GM12801 (cell line): Measurements from ENCODE around the gene CCRL2.

ENCODE experiments used
- TF ChIP-seq, protein P1 (sequence below): IDR thresholded peaks from one replicate; pipeline ENCODE4 v1.5.1; 2011; ENCODE audit warnings: control low read depth; ENCODE audit not compliant: insufficient read length; ENCODE audit errors: extremely low read depth

CCRL2 gene

DNA sequence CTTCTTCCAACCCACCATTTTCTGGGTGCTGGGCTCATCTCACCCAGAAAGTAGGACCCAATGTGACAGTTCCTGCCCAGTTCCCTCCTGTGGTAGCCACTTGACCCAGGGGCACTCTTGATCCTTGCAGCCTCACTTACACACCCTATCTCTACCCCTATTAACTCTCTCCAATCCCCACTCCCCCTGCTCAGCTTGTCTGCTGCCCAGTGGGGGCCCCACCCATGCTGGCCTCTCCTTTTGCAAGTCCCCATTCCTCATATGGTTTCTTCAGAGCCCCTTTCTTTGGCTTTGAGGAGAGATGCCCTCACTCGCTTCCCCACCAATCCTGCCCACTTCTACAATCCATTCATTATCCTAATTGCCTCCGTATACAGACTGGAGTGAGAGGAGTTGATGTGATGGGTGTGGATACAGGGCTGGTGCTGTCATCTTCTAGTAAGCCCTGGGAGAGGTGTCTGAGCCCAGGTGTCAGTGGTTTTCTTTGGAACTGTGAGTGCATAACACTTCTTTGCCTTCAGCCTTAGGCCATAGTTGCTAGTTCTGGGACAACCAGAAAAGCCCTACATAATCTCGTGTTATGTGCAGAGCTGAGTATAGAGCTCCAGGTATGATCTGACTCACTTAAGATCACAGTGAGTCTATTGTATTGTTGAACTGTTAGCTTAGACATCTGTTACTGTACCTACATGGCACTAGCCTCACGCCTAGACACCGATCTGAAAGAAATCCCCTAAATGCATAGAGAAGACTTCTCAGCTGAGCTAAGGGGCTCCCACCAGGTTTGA is 41.1 kb upstream of the CCRL2 start:
- TF ChIP-seq, protein P1, sequence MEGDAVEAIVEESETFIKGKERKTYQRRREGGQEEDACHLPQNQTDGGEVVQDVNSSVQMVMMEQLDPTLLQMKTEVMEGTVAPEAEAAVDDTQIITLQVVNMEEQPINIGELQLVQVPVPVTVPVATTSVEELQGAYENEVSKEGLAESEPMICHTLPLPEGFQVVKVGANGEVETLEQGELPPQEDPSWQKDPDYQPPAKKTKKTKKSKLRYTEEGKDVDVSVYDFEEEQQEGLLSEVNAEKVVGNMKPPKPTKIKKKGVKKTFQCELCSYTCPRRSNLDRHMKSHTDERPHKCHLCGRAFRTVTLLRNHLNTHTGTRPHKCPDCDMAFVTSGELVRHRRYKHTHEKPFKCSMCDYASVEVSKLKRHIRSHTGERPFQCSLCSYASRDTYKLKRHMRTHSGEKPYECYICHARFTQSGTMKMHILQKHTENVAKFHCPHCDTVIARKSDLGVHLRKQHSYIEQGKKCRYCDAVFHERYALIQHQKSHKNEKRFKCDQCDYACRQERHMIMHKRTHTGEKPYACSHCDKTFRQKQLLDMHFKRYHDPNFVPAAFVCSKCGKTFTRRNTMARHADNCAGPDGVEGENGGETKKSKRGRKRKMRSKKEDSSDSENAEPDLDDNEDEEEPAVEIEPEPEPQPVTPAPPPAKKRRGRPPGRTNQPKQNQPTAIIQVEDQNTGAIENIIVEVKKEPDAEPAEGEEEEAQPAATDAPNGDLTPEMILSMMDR: no peak

DNA sequence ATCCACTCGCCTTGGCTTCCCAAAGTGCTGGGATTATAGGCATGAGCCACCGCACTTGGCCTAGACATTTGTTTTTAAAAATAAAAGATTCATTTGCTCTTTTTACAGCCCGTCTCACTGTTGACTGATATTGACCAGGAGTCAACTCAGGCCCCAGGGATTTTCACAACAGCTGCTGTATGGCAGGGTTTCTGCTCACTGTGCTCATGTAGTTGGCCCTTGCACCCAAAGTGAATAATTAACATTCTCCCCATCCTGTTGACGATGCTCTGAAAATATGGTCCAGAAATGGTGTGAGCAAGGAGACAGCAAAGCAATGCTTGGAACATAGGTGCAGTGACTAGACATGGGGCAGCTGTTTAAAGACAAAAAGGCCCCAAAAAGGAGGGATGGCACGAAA is 39.2 kb upstream of the CCRL2 start:
- TF ChIP-seq, protein P1: no peak

DNA sequence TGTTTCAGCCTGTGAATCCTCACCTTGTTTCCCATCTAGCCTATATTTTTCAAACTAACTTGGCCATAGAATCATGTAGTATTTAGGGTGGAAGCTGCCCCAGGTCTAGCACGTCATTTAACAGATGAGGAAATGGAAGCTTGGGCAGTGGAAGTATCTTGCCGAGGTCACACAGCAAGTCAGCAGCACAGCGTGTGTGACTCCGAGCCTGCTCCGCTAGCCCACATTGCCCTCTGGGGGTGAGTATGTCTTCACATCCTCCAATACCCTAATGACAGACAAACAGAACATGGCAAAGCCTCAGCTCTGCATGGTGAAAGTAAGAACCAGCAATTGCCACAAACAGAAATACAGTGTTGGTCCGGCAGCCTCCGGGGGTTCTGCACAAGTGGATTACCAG is 38.5 kb upstream of the CCRL2 start:
- TF ChIP-seq, protein P1: no peak

DNA sequence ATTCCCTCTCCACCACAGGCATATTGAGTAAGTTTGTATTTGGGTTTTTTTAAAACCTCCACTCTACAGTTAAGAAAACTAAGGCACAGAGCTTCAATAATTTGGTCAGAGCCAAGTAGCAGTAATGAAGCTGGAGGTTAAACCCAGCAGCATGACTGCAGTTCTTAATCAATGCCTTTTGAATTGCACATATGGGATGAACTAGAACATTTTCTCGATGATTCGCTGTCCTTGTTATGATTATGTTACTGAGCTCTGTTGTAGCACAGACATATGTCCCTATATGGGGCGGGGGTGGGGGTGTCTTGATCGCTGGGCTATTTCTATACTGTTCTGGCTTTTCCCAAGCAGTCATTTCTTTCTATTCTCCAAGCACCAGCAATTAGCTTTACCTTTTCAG is 37.9 kb upstream of the CCRL2 start:
- TF ChIP-seq, protein P1: no peak

DNA sequence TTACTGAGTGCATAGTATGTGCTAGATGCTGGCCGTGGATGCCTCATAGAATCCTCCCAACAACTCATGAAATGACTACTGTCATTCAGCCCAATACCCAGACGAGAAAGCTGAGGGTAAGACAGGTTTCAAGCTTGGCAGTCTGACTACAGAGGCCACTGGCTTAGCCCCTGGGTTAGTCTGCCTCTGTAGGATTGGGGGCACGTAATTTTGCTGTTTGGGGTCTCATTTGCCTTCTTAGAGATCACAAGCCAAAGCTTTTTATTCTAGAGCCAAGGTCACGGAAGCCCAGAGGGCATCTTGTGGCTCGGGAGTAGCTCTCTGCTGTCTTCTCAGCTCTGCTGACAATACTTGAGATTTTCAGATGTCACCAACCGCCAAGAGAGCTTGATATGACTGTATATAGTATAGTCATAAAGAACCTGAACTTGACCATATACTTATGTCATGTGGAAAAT is 37.4 kb upstream of the CCRL2 start:
- TF ChIP-seq, protein P1: no peak

DNA sequence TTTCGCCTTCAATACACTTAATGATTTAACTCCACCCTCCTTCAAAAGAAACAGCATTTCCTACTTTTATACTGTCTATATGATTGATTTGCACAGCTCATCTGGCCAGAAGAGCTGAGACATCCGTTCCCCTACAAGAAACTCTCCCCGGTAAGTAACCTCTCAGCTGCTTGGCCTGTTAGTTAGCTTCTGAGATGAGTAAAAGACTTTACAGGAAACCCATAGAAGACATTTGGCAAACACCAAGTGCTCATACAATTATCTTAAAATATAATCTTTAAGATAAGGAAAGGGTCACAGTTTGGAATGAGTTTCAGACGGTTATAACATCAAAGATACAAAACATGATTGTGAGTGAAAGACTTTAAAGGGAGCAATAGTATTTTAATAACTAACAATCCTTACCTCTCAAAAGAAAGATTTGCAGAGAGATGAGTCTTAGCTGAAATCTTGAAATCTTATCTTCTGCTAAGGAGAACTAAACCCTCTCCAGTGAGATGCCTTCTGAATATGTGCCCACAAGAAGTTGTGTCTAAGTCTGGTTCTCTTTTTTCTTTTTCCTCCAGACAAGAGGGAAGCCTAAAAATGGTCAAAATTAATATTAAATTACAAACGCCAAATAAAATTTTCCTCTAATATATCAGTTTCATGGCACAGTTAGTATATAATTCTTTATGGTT is 36.1 kb upstream of the CCRL2 start, which contains the start of gene CCR5:
TSS of gene CCR5 (plus strand) at position 108 of the 680 bp plus-strand sequence. CDS start 1,957 bp downstream, outside the sequence.
- TF ChIP-seq, protein P1: no peak

DNA sequence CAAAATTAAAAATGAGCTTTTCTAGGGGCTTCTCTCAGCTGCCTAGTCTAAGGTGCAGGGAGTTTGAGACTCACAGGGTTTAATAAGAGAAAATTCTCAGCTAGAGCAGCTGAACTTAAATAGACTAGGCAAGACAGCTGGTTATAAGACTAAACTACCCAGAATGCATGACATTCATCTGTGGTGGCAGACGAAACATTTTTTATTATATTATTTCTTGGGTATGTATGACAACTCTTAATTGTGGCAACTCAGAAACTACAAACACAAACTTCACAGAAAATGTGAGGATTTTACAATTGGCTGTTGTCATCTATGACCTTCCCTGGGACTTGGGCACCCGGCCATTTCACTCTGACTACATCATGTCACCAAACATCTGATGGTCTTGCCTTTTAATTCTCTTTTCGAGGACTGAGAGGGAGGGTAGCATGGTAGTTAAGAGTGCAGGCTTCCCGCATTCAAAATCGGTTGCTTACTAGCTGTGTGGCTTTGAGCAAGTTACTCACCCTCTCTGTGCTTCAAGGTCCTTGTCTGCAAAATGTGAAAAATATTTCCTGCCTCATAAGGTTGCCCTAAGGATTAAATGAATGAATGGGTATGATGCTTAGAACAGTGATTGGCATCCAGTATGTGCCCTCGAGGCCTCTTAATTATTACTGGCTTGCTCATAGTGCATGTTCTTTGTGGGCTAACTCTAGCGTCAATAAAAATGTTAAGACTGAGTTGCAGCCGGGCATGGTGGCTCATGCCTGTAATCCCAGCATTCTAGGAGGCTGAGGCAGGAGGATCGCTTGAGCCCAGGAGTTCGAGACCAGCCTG is 35.3 kb upstream of the CCRL2 start:
- TF ChIP-seq, protein P1: no peak
